Transverse colon (tissue), 4 donors: ENCODE measurements around the gene SEPTIN8. TPM values are rescaled to one million over a fixed set of nuclear protein-coding genes. Genes with fewer than 3 reads are reported as not detected.

ENCODE experiments used
- DNase-seq: peaks from one replicate; pipeline ENCODE4 v3.0.0-alpha.2; 2019
- H3K27ac ChIP-seq, 4 donors: fragments of 200-600 bp; sonication (generic); 2 replicates each; pipeline ENCODE4 v1.5.1; 2016 to 2018; ENCODE audit warnings: inconsistent platforms in 4 of 4
- H3K27me3 ChIP-seq: fragments of 200-600 bp; sonication (generic); 2 replicates; pipeline ENCODE4 v1.5.1; 2017; ENCODE audit warnings: inconsistent platforms
- H3K36me3 ChIP-seq, 4 donors: fragments of 200-600 bp; sonication (generic); 2 replicates each; pipeline ENCODE4 v1.5.1; 2017 to 2019; ENCODE audit warnings: inconsistent platforms in 4 of 4
- H3K4me1 ChIP-seq, 4 donors: fragments of 200-600 bp; sonication (generic); 2 replicates each; pipeline ENCODE4 v1.5.1; 2017 to 2020; ENCODE audit warnings: inconsistent platforms in 4 of 4
- H3K4me3 ChIP-seq, 4 donors: fragments of 200-600 bp; sonication (generic); 1 replicate in 1 of 4; 2 replicates in 3 of 4; pipeline versions ENCODE4 v1.5.1 to v1.6.1; 2017 to 2019; ENCODE audit warnings: inconsistent platforms in 4 of 4
- H3K9me3 ChIP-seq, 2 donors: fragments of 200-600 bp; sonication (generic); 2 replicates each; pipeline ENCODE4 v1.5.1; 2017 to 2019; ENCODE audit warnings: inconsistent platforms in 2 of 2
- CTCF ChIP-seq, 5 experiments: fragments of 200-600 bp in 3 of 5; fragments of 450-650 bp in 2 of 5; sonication (generic) in 3 of 5; IDR thresholded peaks; 1 replicate in 2 of 5; 2 replicates in 3 of 5; pipeline ENCODE4 v1.5.1; 2016 to 2017; ENCODE audit warnings: antibody characterized with exemption in 5 of 5, inconsistent platforms in 3 of 5, mild to moderate bottlenecking in 2 of 5, moderate library complexity in 1 of 5
- EP300 ChIP-seq: sonication (generic); formaldehyde crosslinking; IDR thresholded peaks from one replicate; pipeline ENCODE4 v1.6.1; 2017; ENCODE audit warnings: antibody characterized with exemption, low read depth
- POLR2A ChIP-seq: fragments of 450-650 bp; IDR thresholded peaks from one replicate; pipeline ENCODE4 v1.6.1; 2016; ENCODE audit warnings: antibody characterized with exemption, mild to moderate bottlenecking, moderate library complexity
- POLR2AphosphoS5 ChIP-seq, 3 donors: sonication (generic); formaldehyde crosslinking; IDR thresholded peaks; one replicate each; pipeline ENCODE4 v1.6.1; 2016; ENCODE audit warnings: antibody characterized with exemption in 3 of 3
- WGBS, 2 donors: methylation state at CpG; one replicate each; pipeline ENCODE4 v1.1.5; 2018; ENCODE audit warnings: low coverage in 1 of 2; 5-methylcytosine and 5-hydroxymethylcytosine counted together
- in situ Hi-C, 4 donors: fragments of 200-750 bp; cut with MboI; loops; one replicate each; pipeline versions ENCODE4 v1.15.0 to v1.15.1; 2017; ENCODE audit warnings: low sequenced_read_pairs in 3 of 4, low pct_ligation_motif_present in 1 of 4, low pct_unique_long_range_greater_than_20kb in 1 of 4
- intact Hi-C: fragments of 100-400 bp; cut with DNase I; formaldehyde crosslinking; loops from one replicate; pipeline ENCODE4 v1.15.1; 2023; ENCODE audit warnings: low total_unique reads
- total RNA-seq, 4 donors: library from RNA; depleted of rRNA; stranded (reverse); fragments of >200 nt; gene quantifications; one replicate each; pipeline ENCODE4 v1.1.0, GENCODE V29; 2016

The SEPTIN8 gene
- total RNA-seq, result 10 to 100 TPM; 38.4 to 70.7 (median 53.5) TPM

- H3K4me1 ChIP-seq, result peaks cover 7 to 26% (median 21%) of the 10 kb centered on the region in 4 donors
- H3K36me3 ChIP-seq, result no peaks in the 10 kb centered on the region
- in situ Hi-C loops, result loop anchor here in 1 of 4 donors (25.0 kb wide), 1 partner anchor 390 kb away; no protein-coding TSS in a partner anchor
- TF ChIP-seq CTCF (IDR thresholded peaks at IDR 0.05), result peak in 1 of 5 experiments; percentile 1
- TF ChIP-seq POLR2A, result no peak
- 3 to 14% methylated on average over 13 to 39 of the region's 82 CpGs for WGBS, 2 donors
- H3K27me3 ChIP-seq, result no peaks in the 10 kb centered on the region
- peak within 1 kb of the TSS; percentile 80 to 84 (median 83) for H3K27ac ChIP-seq
- DNase-seq, result peak; percentile 59
- no peaks in the 10 kb centered on the region for H3K9me3 ChIP-seq
- intact Hi-C loops, result no loop called here
- peak within 1 kb of the TSS; percentile 83 to 94 (median 88) for H3K4me3 ChIP-seq
These were observed at the start of gene SEPTIN8 for GRCh38 chr5:132777209-132778069. TSS of gene SEPTIN8 (minus strand) at chr5:132777239. CDS start at chr5:132777137, 102 bp downstream.

GRCh38 chr5:132826424-132827082 lies 49.5 kb upstream of the SEPTIN8 start:
- H3K4me1 ChIP-seq, result peaks cover 5 to 33% (median 21%) of the 10 kb centered on the region in 4 donors
- WGBS, 2 donors, result 37 to 68% methylated on average over 2 to 6 of the region's 6 CpGs
- H3K27me3 ChIP-seq, result peaks cover 14% of the 10 kb centered on the region
- TF ChIP-seq EP300 (no peak), CTCF (IDR thresholded peaks at IDR 0.05) (no peak), POLR2A (no peak), POLR2AphosphoS5 (IDR thresholded peaks at IDR 0.05) (no peak)
- H3K27ac ChIP-seq, result no peak overlapping the region
- intact Hi-C loops (no loop called here), in situ Hi-C loops (loop anchor here in 1 of 4 donors (25.0 kb wide), 1 partner anchor 439 kb away; no protein-coding TSS in a partner anchor)
- no peaks in the 10 kb centered on the region for H3K9me3 ChIP-seq
- no peak overlapping the region for H3K4me3 ChIP-seq
- no peaks in the 10 kb centered on the region for H3K36me3 ChIP-seq
- DNase-seq, result no peak

GRCh38 chr5:132825834-132826391 lies 48.9 kb upstream of the SEPTIN8 start:
- peak overlapping the region in 1 of 4 donors; percentile 22 for H3K4me3 ChIP-seq
- H3K36me3 ChIP-seq, result no peaks in the 10 kb centered on the region
- no peak for DNase-seq
- no peak overlapping the region for H3K27ac ChIP-seq
- H3K27me3 ChIP-seq, result peaks cover 14% of the 10 kb centered on the region
- TF ChIP-seq POLR2AphosphoS5 (IDR thresholded peaks at IDR 0.05) (no peak), EP300 (no peak), POLR2A (no peak), CTCF (IDR thresholded peaks at IDR 0.05) (no peak)
- WGBS, 2 donors, result 83% methylated on average over 34 of the region's 43 CpGs; no CpG with 5 or more reads in 1 of the 2 donors
- intact Hi-C loops (no loop called here), in situ Hi-C loops (loop anchor here in 1 of 4 donors (25.0 kb wide), 1 partner anchor 439 kb away; no protein-coding TSS in a partner anchor)
- peaks cover 5 to 27% (median 15%) of the 10 kb centered on the region in 4 donors for H3K4me1 ChIP-seq
- no peaks in the 10 kb centered on the region for H3K9me3 ChIP-seq
